ENCODE results near the gene TUBGCP6.

DNA sequence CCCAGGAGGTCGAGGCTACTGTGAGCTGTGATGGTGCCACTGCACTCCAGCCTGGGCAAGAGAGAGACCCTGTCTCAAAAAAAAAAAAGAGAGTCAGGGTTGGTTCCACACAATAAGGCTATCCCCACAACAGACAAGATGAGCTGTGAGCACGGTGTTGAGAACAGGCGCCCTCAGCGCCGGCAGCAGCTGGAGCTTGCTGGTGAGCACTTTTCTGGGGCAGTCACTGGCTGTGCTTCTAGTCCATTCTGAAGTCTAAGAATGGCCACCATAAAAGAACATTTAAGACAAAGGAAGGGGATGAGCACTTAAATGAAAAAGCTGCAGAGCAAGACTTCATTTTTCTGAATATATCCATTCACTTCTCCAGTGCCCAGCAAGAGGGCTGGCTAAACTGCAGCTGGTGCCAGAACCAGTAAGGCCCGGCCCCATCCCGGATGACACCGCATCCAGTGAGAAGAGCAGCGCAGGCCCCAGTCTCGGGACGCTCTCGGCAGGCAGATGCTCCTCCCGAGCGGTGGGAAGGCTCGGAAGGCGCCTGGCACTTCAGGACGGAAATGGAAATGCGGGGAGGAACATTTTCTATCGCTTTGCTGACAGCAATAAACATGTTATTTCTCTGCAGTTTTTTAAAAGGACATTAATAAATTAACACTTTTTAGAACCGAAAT lies 12.2 kb downstream of the TUBGCP6 start:
- TF ChIP-seq, protein P1, sequence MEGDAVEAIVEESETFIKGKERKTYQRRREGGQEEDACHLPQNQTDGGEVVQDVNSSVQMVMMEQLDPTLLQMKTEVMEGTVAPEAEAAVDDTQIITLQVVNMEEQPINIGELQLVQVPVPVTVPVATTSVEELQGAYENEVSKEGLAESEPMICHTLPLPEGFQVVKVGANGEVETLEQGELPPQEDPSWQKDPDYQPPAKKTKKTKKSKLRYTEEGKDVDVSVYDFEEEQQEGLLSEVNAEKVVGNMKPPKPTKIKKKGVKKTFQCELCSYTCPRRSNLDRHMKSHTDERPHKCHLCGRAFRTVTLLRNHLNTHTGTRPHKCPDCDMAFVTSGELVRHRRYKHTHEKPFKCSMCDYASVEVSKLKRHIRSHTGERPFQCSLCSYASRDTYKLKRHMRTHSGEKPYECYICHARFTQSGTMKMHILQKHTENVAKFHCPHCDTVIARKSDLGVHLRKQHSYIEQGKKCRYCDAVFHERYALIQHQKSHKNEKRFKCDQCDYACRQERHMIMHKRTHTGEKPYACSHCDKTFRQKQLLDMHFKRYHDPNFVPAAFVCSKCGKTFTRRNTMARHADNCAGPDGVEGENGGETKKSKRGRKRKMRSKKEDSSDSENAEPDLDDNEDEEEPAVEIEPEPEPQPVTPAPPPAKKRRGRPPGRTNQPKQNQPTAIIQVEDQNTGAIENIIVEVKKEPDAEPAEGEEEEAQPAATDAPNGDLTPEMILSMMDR (IDR thresholded peaks at IDR 0.05 in 4 of 5, conservative IDR thresholded peaks at IDR 0.05 in 1 of 5): no peak
- TF ChIP-seq POLR2A (IDR thresholded peaks at IDR 0.05): no peak

All from gastrocnemius medialis (tissue), 4 donors.